MCF 10A (cell line): ENCODE measurements around the gene MYO15B. TPM values are rescaled to one million over a fixed set of nuclear protein-coding genes. Genes with fewer than 3 reads are reported as not detected.

Experiments used
- BruUV-seq: library from RNA; stranded (reverse); fragments of 400-500 nt; replicated peaks from 2 replicates; lab custom pipeline; 2021; lab: Mats Ljungman, UMichigan
- CTCF ChIA-PET: fragments of 300-600 bp; sonication (Branson Sonifier 250); formaldehyde crosslinking; extraction: SDS; loops from one replicate; lab custom pipeline; 2021; ENCODE audit warnings: antibody characterized with exemption, inconsistent platforms; lab: Yijun Ruan, JAX
- POLR2A ChIA-PET: fragments of 300-600, 350-650 bp; sonication (Branson Sonifier 250); formaldehyde crosslinking; extraction: SDS; loops from one replicate; lab custom pipeline; 2020; ENCODE audit warnings: antibody characterized with exemption, inconsistent platforms; lab: Yijun Ruan, JAX
- DNase-seq: peaks from one replicate; pipeline ENCODE4 v3.0.0-alpha.2; 2018; ENCODE audit not compliant: unreplicated experiment
- H3K27ac Mint-ChIP-seq: one replicate; pipeline ENCODE4 v1.8.0; 2022; ENCODE audit warnings: mild to moderate bottlenecking, low read depth, mixed read lengths; ENCODE audit not compliant: unreplicated experiment
- H3K27me3 Mint-ChIP-seq: one replicate; pipeline ENCODE4 v1.8.0; 2022; ENCODE audit warnings: mixed read lengths; ENCODE audit not compliant: insufficient read depth, unreplicated experiment
- H3K36me3 Mint-ChIP-seq: one replicate; pipeline ENCODE4 v1.8.0; 2022; ENCODE audit warnings: mild to moderate bottlenecking, moderate library complexity, mixed read lengths; ENCODE audit not compliant: insufficient read depth, unreplicated experiment
- H3K4me1 Mint-ChIP-seq: one replicate; pipeline ENCODE4 v1.8.0; 2022; ENCODE audit warnings: mixed read lengths; ENCODE audit not compliant: insufficient read depth, unreplicated experiment
- H3K4me3 Mint-ChIP-seq: one replicate; pipeline ENCODE4 v1.8.0; 2022; ENCODE audit warnings: mild to moderate bottlenecking, moderate library complexity, mixed read lengths; ENCODE audit not compliant: unreplicated experiment
- H3K9me3 Mint-ChIP-seq: one replicate; pipeline ENCODE4 v1.8.0; 2022; ENCODE audit warnings: mixed read lengths; ENCODE audit not compliant: unreplicated experiment
- intact Hi-C: fragments of 100-400 bp; cut with micrococcal nuclease; formaldehyde crosslinking; loops from 2 replicates; pipeline ENCODE4 v1.14.1; 2022
- total RNA-seq: library from RNA; stranded (reverse); gene quantifications from 2 replicates; pipeline ENCODE4 v1.2.3, GENCODE V29; 2022
- TF ChIP-seq, protein P1 (sequence below): fragments of 200-600 bp; IDR thresholded peaks from one replicate; pipeline ENCODE4 v1.8.0; 2022; ENCODE audit warnings: antibody characterized with exemption, mild to moderate bottlenecking; ENCODE audit not compliant: unreplicated experiment

The MYO15B gene
- total RNA-seq, 1 experiment from 2014 or later: 10.9 TPM

DNA sequence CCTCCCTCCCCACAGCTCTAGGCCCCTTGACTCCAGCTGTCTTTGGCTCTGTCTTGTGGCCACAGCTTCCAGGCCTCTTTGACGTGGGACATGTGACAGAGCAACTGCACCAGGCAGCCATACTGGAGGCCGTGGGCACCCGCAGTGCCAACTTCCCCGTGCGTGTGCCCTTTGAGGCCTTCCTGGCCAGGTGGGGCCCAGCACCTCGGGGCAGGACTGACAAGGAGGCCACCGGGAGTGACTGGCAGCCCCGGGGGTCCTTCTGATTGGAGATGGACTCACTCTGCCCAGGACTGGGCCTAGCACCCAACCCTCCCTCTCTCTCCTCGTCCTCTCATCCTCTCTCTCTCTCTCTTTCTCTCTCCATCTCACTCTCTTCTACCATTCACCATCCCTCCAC is 15.5 kb downstream of the MYO15B start:
- TF ChIP-seq, protein P1, sequence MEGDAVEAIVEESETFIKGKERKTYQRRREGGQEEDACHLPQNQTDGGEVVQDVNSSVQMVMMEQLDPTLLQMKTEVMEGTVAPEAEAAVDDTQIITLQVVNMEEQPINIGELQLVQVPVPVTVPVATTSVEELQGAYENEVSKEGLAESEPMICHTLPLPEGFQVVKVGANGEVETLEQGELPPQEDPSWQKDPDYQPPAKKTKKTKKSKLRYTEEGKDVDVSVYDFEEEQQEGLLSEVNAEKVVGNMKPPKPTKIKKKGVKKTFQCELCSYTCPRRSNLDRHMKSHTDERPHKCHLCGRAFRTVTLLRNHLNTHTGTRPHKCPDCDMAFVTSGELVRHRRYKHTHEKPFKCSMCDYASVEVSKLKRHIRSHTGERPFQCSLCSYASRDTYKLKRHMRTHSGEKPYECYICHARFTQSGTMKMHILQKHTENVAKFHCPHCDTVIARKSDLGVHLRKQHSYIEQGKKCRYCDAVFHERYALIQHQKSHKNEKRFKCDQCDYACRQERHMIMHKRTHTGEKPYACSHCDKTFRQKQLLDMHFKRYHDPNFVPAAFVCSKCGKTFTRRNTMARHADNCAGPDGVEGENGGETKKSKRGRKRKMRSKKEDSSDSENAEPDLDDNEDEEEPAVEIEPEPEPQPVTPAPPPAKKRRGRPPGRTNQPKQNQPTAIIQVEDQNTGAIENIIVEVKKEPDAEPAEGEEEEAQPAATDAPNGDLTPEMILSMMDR: no peak
- Mint-ChIP-seq H3K4me3 (no peak overlapping the region), H3K36me3 (no peaks in the 10 kb centered on the region), H3K9me3 (no peaks in the 10 kb centered on the region), H3K4me1 (peaks cover 18% of the 10 kb centered on the region), H3K27ac (no peak overlapping the region), H3K27me3 (no peaks in the 10 kb centered on the region)
- DNase-seq: no peak
- POLR2A ChIA-PET: no interaction called here
- intact Hi-C loops: no loop called here
- BruUV-seq: no TSS peak
- CTCF ChIA-PET: interaction anchor here (0.6 to 3.8 kb wide), 7 partner anchors 13 to 78 kb away, joined by 3 to 24 read pairs (median 4); partner anchors contain the start of genes LLGL2 and SMIM5

DNA sequence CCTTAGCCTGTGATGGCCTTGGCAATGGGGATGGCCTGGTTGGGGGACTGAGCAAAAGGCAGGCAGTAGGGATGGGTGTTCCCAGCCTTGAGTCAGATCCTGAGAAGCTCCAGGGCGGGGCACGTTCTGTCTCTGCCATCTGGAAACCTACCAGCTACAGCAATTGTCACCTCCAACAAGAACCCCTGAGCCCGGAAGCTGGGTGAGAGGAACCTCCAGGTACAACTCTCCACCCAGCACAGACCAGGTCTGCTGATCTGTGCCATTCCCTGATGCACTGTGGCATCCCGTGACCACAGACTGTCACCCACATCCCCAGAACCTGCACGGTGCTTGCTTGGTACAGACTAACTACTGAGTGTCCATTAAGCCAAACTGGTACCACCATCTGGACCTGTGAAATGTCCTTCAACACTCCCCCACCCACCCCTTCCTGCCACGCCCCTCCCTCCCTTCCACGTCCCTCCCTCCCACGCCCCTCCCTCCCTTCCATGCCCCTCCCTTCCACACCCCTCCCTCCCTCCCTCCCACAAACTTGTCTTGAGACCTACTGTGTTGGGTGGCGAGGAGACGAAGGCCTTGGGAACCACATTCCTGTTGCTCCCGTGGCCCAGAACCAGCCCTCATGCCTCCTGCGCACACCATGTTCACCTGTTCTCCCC is 16.6 kb downstream of the MYO15B start:
- ChIA-PET POLR2A (interaction anchor here (0.8 to 1.4 kb wide), 3 partner anchors 14 to 21 kb away, joined by 3 to 4 read pairs (median 3); no protein-coding TSS in a partner anchor), CTCF (interaction anchor here (0.5 to 3.8 kb wide), 4 partner anchors 15 to 185 kb away, joined by 3 to 18 read pairs (median 4); partner anchors contain the start of gene SMIM5)
- H3K27me3 Mint-ChIP-seq: no peaks in the 10 kb centered on the region
- no peaks in the 10 kb centered on the region for H3K36me3 Mint-ChIP-seq
- peaks cover 18% of the 10 kb centered on the region for H3K4me1 Mint-ChIP-seq
- DNase-seq: no peak
- H3K9me3 Mint-ChIP-seq: no peaks in the 10 kb centered on the region
- H3K4me3 Mint-ChIP-seq: no peak overlapping the region
- no peak overlapping the region for H3K27ac Mint-ChIP-seq
- TF ChIP-seq, protein P1: no peak
- BruUV-seq: no TSS peak
- intact Hi-C loops: no loop called here

DNA sequence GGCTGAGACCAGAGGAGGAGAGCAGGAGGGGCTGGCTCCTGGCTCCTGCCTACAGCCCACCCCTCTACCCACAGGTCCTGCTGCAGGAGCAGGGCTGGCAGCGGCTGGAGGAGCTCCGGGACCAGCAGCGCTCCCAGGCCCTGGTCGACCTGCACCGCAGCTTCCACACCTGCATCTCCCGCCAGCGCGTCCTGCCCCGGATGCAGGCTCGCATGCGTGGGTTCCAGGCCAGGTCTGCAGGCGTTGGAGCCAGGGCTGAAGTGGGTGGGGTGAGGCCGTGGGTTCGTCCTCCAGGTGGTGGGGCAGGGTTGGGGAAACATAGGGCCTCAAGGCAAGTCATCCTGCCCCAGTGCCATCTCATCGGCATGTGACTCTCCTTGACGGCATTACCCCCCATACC is 18.2 kb downstream of the MYO15B start:
- no peaks in the 10 kb centered on the region for H3K27me3 Mint-ChIP-seq
- BruUV-seq: no TSS peak
- ChIA-PET CTCF (interaction anchor here (3.8 kb wide), 1 partner anchor 27 kb away, joined by 18 read pairs; the partner anchor contains the start of gene SMIM5), POLR2A (no interaction called here)
- no peak for DNase-seq
- H3K27ac Mint-ChIP-seq: no peak overlapping the region
- TF ChIP-seq, protein P1: no peak
- no peaks in the 10 kb centered on the region for H3K9me3 Mint-ChIP-seq
- H3K4me1 Mint-ChIP-seq: peaks cover 24% of the 10 kb centered on the region
- intact Hi-C loops: no loop called here
- no peak overlapping the region for H3K4me3 Mint-ChIP-seq
- H3K36me3 Mint-ChIP-seq: no peaks in the 10 kb centered on the region

DNA sequence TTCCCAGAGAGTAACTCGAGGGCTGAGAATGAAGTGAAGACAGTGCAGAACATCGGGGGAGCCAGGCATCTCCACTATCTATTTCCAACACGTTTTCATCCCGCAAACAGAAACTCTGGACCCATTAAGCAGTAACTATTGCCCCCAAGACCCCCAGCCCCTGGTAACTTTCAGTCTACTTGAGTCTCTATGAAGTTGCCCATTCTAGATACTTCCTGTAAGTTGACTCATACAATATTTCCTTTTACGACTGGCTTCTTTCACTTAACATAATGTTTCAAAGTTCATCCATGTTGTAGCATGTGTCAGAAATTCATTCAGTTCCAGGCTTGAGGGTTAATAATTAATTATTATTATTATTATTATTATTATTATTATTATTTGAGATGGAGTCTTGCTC is 19.5 kb downstream of the MYO15B start:
- Mint-ChIP-seq H3K4me1 (peaks cover 24% of the 10 kb centered on the region), H3K36me3 (no peaks in the 10 kb centered on the region), H3K27ac (no peak overlapping the region), H3K27me3 (no peaks in the 10 kb centered on the region), H3K9me3 (no peaks in the 10 kb centered on the region), H3K4me3 (no peak overlapping the region)
- TF ChIP-seq, protein P1: no peak
- POLR2A ChIA-PET: interaction anchor here (0.6 kb wide), 1 partner anchor 102 kb away, joined by 3 read pairs; no protein-coding TSS in a partner anchor
- DNase-seq: no peak
- intact Hi-C loops: no loop called here
- CTCF ChIA-PET: interaction anchor here (0.6 kb wide), 1 partner anchor 35 kb away, joined by 3 read pairs; no protein-coding TSS in a partner anchor
- BruUV-seq: no TSS peak
